HG03520 (cell line): ENCODE measurements around the gene DNMBP.
"Not testable (repeated sequence)": the region's sequence is repeated elsewhere in the genome, so short reads cannot be mapped to it uniquely, and the experiment has no call there.

Source experiments
- ATAC-seq: cut with Tn5 transposase; IDR thresholded peaks from one replicate; pipeline ENCODE4 v1.9.1; 2021; ENCODE audit warnings: mild to moderate bottlenecking, moderate library complexity; ENCODE audit not compliant: unreplicated experiment

The DNMBP gene

GRCh38 chr10:99916776-99917175 is 93.0 kb downstream of the DNMBP start:
- ATAC-seq, result no peak

GRCh38 chr10:99915414-99915813 is 94.3 kb downstream of the DNMBP start:
- no peak for ATAC-seq

DNA sequence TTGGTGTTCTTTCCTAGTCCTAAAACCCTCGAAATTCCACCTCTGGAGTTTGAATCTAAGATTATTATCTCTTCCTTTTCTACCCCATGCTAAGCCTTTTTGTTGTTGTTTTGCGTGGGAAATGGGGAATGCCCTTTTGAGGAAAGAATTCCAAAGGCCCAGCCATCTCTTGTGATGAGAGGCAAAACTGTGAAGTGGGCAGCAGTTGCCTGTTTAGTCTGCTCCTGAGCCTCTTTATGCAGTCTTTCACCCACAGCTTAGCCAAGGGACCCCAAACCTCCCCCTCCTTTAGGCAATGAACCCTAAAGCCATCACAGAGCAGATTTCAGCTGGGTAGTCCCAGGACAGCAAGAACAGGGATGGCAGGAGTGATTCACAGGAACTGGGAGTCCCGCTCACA is 95.5 kb downstream of the DNMBP start:
- no peak for ATAC-seq

- ATAC-seq, result no peak
Observed at GRCh38 chr10:99913831-99914235, 95.9 kb downstream of the DNMBP start.

- no peak for ATAC-seq
Observed at GRCh38 chr10:99912041-99912440, 97.7 kb downstream of the DNMBP start.

- ATAC-seq, result no peak
Observed at GRCh38 chr10:99908512-99908911, 101.2 kb downstream of the DNMBP start.

DNA sequence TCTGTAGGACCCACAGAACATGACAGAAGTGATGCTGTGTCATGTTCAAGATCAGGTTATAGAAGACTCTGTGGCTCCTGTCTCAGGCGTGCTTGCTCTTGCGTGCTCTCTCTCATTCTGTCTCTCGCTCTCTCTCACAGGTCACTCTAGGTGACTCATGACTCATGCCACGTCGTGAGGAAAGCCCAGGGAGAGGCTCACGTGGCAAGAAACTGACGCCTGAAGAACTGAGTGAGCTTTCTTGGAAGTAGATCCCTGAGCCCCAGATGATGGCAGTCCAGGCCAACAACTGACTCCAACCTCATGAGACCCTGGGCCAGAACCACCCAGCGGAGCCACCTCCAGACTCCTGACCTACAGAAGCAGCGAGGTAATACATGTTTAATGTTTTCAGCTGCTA is 103.3 kb downstream of the DNMBP start:
- no peak for ATAC-seq

DNA sequence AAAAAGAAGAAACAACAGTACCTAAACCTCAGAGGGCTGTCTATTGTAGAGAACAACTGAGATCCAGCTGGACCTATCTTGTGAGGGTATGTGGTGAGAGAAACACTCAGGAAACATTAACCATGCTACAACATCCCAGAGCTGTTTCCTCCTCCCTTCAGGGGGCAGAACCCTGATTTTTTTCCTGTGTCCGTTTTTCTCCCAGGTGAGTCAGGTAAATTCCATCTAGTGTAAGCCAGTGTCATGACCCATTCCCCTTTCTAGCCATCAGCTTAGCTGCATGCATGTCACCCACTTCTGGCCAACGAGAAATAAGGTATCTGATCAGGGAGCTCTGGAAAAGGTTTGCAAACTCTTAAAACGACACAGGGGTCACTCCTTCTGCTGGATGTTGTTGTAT is 103.8 kb downstream of the DNMBP start:
- ATAC-seq, result no peak

DNA sequence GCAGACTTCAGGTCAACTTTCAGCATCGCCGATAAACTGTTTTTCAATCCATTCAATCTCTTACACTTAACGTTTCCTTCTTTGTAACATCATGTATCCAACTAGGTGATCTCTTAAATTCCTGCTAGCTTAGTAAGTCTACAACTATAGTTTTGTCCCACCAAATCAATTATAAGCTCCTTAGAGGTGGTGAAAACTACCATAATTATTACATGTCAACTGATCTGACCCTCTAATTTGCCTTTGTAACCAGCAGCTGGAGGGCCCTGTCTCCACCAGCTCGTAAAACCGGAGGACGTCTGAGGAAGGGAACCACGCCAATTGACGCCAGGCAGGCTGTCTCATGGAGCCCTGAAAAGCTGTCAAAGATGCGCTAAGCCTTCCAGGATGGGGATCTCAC is 113.9 kb downstream of the DNMBP start:
- ATAC-seq, result no peak

GRCh38 chr10:99895066-99895465 is 114.7 kb downstream of the DNMBP start:
- ATAC-seq, result not testable (repeated sequence)

GRCh38 chr10:99894613-99895012 is 115.1 kb downstream of the DNMBP start:
- no peak for ATAC-seq

GRCh38 chr10:99888622-99889021 is 121.1 kb downstream of the DNMBP start:
- ATAC-seq, result no peak

- ATAC-seq, result no peak
Observed at GRCh38 chr10:99883523-99883922, 126.2 kb downstream of the DNMBP start.

DNA sequence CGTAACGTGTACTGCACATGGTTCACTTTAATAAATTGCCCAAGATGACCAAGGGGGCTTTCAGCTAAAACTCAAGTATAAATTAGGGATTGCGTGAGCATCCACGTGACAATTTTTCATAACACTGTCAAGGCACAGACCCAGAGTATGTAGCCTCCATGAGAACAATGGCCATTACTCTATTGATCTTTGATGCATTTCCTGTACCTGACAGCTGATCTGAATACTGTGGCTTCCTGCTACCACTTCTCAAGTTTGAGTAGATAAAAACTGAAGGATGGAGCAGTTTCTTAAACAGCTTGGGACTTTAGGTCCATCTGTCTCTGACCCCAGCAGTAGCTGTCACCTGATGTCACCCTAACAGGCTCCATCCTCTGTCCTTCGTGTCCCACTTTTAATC is 128.4 kb downstream of the DNMBP start:
- no peak for ATAC-seq

DNA sequence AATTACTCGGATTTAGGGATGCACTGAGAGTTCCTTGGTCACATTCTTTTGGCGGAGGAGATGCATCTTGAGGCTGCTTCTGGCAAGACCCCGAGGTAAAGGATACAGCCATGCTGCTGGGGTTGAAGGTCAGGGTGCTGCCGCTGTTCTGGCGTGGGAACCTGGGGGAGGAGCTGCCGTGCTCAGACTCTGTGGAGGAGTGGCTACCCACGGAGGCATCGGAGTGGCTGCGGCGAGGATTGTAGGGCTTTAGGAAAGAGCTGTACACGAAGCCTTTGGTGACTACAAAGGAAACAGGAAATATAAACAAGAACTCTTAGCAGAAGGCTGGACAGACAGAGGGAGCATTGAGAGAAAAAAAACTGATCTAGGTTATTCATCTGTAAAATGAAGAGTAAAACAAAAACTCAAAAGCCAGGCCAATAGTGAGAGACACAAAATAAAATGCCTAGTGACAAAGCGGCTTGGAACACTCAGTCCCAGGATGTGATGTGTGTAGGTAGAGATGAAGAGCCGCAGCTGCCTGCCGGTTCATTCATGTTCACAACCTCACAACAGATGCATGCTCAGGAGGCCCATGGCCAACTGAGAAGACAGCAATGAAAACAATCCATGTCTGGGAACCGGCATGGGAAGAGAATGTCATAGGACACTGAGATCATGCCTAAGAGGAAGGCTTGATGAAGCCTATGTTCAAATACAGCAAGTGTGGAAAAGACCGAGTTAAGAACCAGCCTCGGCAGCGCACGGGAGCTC is 129.5 kb downstream of the DNMBP start:
- ATAC-seq, result no peak

- no peak for ATAC-seq
Observed at GRCh38 chr10:99875473-99875872, 134.3 kb downstream of the DNMBP start.

DNA sequence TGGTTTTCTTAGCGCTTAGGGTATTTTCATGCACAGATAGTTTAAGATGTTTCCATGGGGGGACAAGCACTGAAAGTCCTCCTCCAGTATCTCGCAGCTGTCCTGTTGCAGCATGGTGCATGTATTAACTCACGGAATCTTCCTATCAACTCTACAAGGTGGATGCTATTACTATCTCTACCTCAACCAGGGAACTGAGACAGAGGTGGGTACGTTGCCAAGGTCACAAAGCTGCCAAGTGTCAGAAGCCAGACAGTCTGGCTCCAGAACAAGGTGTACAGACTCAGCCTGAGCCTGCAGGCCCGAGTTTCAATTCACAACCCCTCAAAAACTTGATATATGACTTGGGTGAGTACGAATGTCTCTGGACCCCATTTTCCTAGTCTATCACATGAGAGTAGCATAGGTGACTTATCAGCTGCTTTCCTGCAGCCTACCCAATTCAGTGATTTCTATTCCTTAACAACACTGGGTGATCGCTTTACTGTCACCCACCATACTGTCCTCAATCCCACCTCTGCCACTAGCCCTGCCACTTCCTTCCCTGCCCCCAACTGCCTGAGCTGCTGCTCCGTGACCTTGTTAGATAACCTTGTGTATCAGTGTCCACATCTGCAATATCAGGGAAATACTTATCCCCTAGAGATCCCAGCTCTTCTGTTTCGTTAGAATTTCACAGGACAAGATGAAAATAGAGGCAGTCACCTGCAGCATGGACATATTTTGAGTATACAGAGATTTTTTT is 135.2 kb downstream of the DNMBP start:
- no peak for ATAC-seq

GRCh38 chr10:99873846-99874245 is 135.9 kb downstream of the DNMBP start:
- ATAC-seq, result no peak

- ATAC-seq, result no peak
Observed at GRCh38 chr10:99872367-99873162, 137.2 kb downstream of the DNMBP start.

GRCh38 chr10:99870123-99870730 is 139.5 kb downstream of the DNMBP start:
- ATAC-seq, result no peak

DNA sequence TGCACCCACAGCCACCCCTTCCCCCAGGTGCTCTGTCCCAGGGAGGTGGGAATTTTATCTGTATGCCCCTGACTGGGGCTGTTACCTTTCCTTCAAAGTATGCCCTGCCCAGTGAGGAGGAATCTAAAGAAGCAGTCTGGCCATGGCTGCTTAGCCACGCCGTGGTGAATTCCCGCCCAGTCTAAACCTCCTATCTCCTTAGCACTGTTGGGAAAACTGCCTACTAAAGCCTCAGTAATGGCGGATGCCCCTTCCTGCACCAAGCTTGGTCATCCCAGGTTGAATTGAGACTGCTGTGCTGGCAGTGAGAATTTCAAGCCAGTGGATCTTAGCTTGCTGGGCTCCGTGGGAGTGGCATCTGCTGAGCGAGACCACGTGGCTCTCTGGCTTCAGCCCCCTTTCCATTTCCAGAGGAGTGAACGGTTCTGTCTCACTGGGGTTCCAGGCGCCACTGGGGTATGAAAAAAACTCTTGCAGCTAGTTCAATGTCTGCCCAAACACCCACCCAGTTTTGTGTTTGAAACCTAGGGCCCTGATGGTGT is 140.1 kb downstream of the DNMBP start:
- ATAC-seq, result no peak
